HCT116 (cell line): Measurements from ENCODE around the gene EFS. TPM values are rescaled to one million over a fixed set of nuclear protein-coding genes. Genes with fewer than 3 reads are reported as not detected.

Source experiments
- ATAC-seq: fragments of 200-7000 bp; cut with Tn5 transposase; 2 replicates; pipeline ENCODE4 v1.9.1; 2020; ENCODE audit warnings: mild to moderate bottlenecking, moderate library complexity
- BruUV-seq: library from RNA; stranded (reverse); fragments of 400-500 nt; replicated peaks from 2 replicates; lab custom pipeline; 2021; lab: Mats Ljungman, UMichigan
- CTCF ChIA-PET: fragments of 300-600 bp; sonication (Branson Sonifier 250); formaldehyde crosslinking; loops from one replicate; lab custom pipeline; 2021; ENCODE audit warnings: antibody characterized with exemption; lab: Charles Lee
- POLR2A ChIA-PET: fragments of 300-600, 350-600 bp; sonication (Branson Sonifier 250); formaldehyde crosslinking; loops from one replicate; lab custom pipeline; 2021; ENCODE audit warnings: antibody characterized with exemption; lab: Charles Lee
- RAD21 ChIA-PET, 2 experiments: fragments of 300-600 bp; sonication (Branson Sonifier 250); formaldehyde crosslinking; loops; one replicate each; lab custom pipeline; 2023; ENCODE audit warnings: low total read pairs in 2 of 2; ENCODE audit not compliant: uncharacterized antibody in 2 of 2, unreplicated experiment in 2 of 2, low non-redundant PET in 1 of 2; lab: Charles Lee
- DNase-seq: peaks from one replicate; pipeline ENCODE4 v3.0.0-alpha.2; 2010; ENCODE audit warnings: low read depth, low spot score
- H2AFZ ChIP-seq: fragments of 200-600 bp; shearing (Covaris generic), sonication (generic); 2 replicates; pipeline ENCODE4 v1.6.1; 2017; ENCODE audit warnings: low read depth, mixed run types, mixed read lengths, antibody characterized with exemption, low read length; ENCODE audit not compliant: poor library complexity, severe bottlenecking
- H3K27ac ChIP-seq: 2 replicates; pipeline ENCODE4 v1.5.1; 2012; ENCODE audit warnings: low read depth, low read length
- H3K27me3 ChIP-seq: fragments of 200-600 bp; sonication (generic); 2 replicates; pipeline ENCODE4 v1.6.1; 2016; ENCODE audit warnings: mixed run types, low read length, mixed read lengths; ENCODE audit not compliant: insufficient read depth
- H3K36me3 ChIP-seq, 2 experiments: fragments of 200-500 bp in 1 of 2; fragments of 200-600 bp in 1 of 2; sonication (Bioruptor generic) in 1 of 2; sonication (generic) in 1 of 2; 2 replicates each; pipeline versions ENCODE4 v1.5.1 to v1.6.1; 2014 to 2016; ENCODE audit warnings: low read length in 2 of 2, inconsistent platforms in 1 of 2, mixed read lengths in 1 of 2, mixed run types in 1 of 2; ENCODE audit not compliant: insufficient read depth in 2 of 2, control insufficient read depth in 1 of 2
- H3K4me1 ChIP-seq, 2 experiments: fragments of 200-600 bp in 1 of 2; sonication (generic) in 1 of 2; 2 replicates each; pipeline versions ENCODE4 v1.5.1 to v1.6.1; 2012 to 2017; ENCODE audit warnings: low read length in 2 of 2, inconsistent platforms in 1 of 2, mild to moderate bottlenecking in 1 of 2, mixed read lengths in 1 of 2, mixed run types in 1 of 2, moderate library complexity in 1 of 2; ENCODE audit not compliant: insufficient read depth in 2 of 2, control insufficient read depth in 1 of 2
- H3K4me2 ChIP-seq: fragments of 200-600 bp; sonication (generic); 2 replicates; pipeline ENCODE4 v1.6.1; 2017; ENCODE audit warnings: mixed run types, low read length, mixed read lengths
- H3K4me3 ChIP-seq, 2 experiments: fragments of 200-600 bp in 1 of 2; sonication (generic) in 1 of 2; replicated peaks in 1 of 2; 2 replicates each; pipeline ENCODE4 v1.5.1; 2011 to 2016; ENCODE audit warnings: low read length in 2 of 2, control low read depth in 1 of 2, low read depth in 1 of 2, mild to moderate bottlenecking in 1 of 2, mixed read lengths in 1 of 2, mixed run types in 1 of 2
- H3K79me2 ChIP-seq: fragments of 200-600 bp; sonication (generic); 2 replicates; pipeline ENCODE4 v1.6.1; 2017; ENCODE audit warnings: mild to moderate bottlenecking, mixed run types, low read length, moderate library complexity, mixed read lengths; ENCODE audit not compliant: insufficient read depth
- H3K9ac ChIP-seq: fragments of 200-600 bp; sonication (generic); 2 replicates; pipeline ENCODE4 v1.6.1; 2016; ENCODE audit warnings: low read length, mixed read lengths
- H3K9me2 ChIP-seq: fragments of 200-600 bp; sonication (generic), shearing (Covaris generic); 2 replicates; pipeline ENCODE4 v1.6.1; 2017; ENCODE audit warnings: mixed run types, mild to moderate bottlenecking, moderate library complexity; ENCODE audit not compliant: insufficient read depth
- H3K9me3 ChIP-seq, 2 experiments: fragments of 200-500 bp in 1 of 2; fragments of 200-600 bp in 1 of 2; sonication (Bioruptor generic) in 1 of 2; sonication (generic) in 1 of 2; 2 replicates each; pipeline ENCODE4 v1.6.1; 2014 to 2017; ENCODE audit warnings: low read length in 2 of 2, mixed read lengths in 2 of 2, inconsistent platforms in 1 of 2, low read depth in 1 of 2, mild to moderate bottlenecking in 1 of 2, mixed run types in 1 of 2, moderate library complexity in 1 of 2; ENCODE audit not compliant: control insufficient read depth in 1 of 2, insufficient read depth in 1 of 2
- H4K20me1 ChIP-seq: fragments of 200-600 bp; sonication (generic), shearing (Covaris generic); 2 replicates; pipeline ENCODE4 v1.6.1; 2017; ENCODE audit warnings: mixed run types, mild to moderate bottlenecking, moderate library complexity; ENCODE audit not compliant: insufficient read depth
- ATF3 ChIP-seq: IDR thresholded peaks from 2 replicates; pipeline ENCODE4 v1.6.1; 2012
- CBX3 ChIP-seq: IDR thresholded peaks from 2 replicates; pipeline ENCODE4 v1.6.1; 2012; ENCODE audit warnings: low read depth
- CEBPB ChIP-seq: IDR thresholded peaks from 2 replicates; pipeline ENCODE4 v1.6.1; 2012; ENCODE audit warnings: low read depth
- CTCF ChIP-seq, 3 experiments: fragments of 200-600 bp in 1 of 3; sonication (generic) in 1 of 3; IDR thresholded peaks in 2 of 3; conservative IDR thresholded peaks in 1 of 3; 2 replicates each; pipeline ENCODE4 v1.5.1; 2012 to 2017; ENCODE audit warnings: low read depth in 2 of 3, low read length in 2 of 3, antibody characterized with exemption in 1 of 3, borderline replicate concordance in 1 of 3, control low read depth in 1 of 3, mild to moderate bottlenecking in 1 of 3, mixed read lengths in 1 of 3, mixed run types in 1 of 3, moderate library complexity in 1 of 3; ENCODE audit not compliant: insufficient read depth in 1 of 3
- EGR1 ChIP-seq: IDR thresholded peaks from 2 replicates; pipeline ENCODE4 v1.6.1; 2012; ENCODE audit warnings: low read depth
- EZH2 ChIP-seq: fragments of 200-600 bp; sonication (generic); IDR thresholded peaks from 2 replicates; pipeline ENCODE4 v1.6.1; 2017; ENCODE audit warnings: antibody characterized with exemption, mixed run types
- EZH2phosphoT487 ChIP-seq: fragments of 200-600 bp; IDR thresholded peaks from 2 replicates; pipeline ENCODE4 v1.6.1; 2018; ENCODE audit warnings: antibody characterized with exemption, borderline replicate concordance
- FOSL1 ChIP-seq: IDR thresholded peaks from 2 replicates; pipeline ENCODE4 v1.6.1; 2012; ENCODE audit warnings: low read depth
- JUND ChIP-seq: IDR thresholded peaks from 2 replicates; pipeline ENCODE4 v1.6.1; 2012
- POLR2A ChIP-seq: IDR thresholded peaks from 2 replicates; pipeline ENCODE4 v1.7.0; 2011; ENCODE audit warnings: borderline replicate concordance; ENCODE audit not compliant: insufficient read depth, insufficient read length; ENCODE audit errors: extremely low read depth
- POLR2AphosphoS5 ChIP-seq: IDR thresholded peaks from 2 replicates; pipeline ENCODE4 v1.6.1; 2011; ENCODE audit warnings: mild to moderate bottlenecking, low read depth, low read length, moderate library complexity
- REST ChIP-seq: IDR thresholded peaks from 2 replicates; pipeline ENCODE4 v1.6.1; 2012; ENCODE audit warnings: low read depth
- SIN3A ChIP-seq: IDR thresholded peaks from 2 replicates; pipeline ENCODE4 v1.6.1; 2012; ENCODE audit warnings: low read depth
- SP1 ChIP-seq: IDR thresholded peaks from 2 replicates; pipeline ENCODE4 v1.6.1; 2012; ENCODE audit warnings: low read depth
- YY1 ChIP-seq: IDR thresholded peaks from 2 replicates; pipeline ENCODE4 v1.6.1; 2011; ENCODE audit warnings: low read length, low read depth, moderate library complexity, mild to moderate bottlenecking; ENCODE audit not compliant: insufficient replicate concordance; ENCODE audit errors: extremely low read depth
- ZBTB33 ChIP-seq: IDR thresholded peaks from 2 replicates; pipeline ENCODE4 v1.6.1; 2011; ENCODE audit warnings: mild to moderate bottlenecking, low read length, moderate library complexity; ENCODE audit not compliant: insufficient replicate concordance; ENCODE audit errors: extremely low read depth
- ZFX ChIP-seq: fragments of 450-650 bp; IDR thresholded peaks from 2 replicates; pipeline ENCODE4 v1.6.1; 2017
- ZNF274 ChIP-seq: fragments of 200-500 bp; sonication (Bioruptor generic); IDR thresholded peaks from 2 replicates; pipeline ENCODE4 v1.6.1; 2014; ENCODE audit warnings: mild to moderate bottlenecking, low read depth, low read length, inconsistent platforms
- intact Hi-C: fragments of 100-400 bp; cut with micrococcal nuclease; formaldehyde crosslinking; loops from 2 replicates; pipeline ENCODE4 v1.10.0; 2022
- total RNA-seq: library from RNA; stranded (reverse); gene quantifications from one replicate; pipeline ENCODE4 v1.2.1, GENCODE V29; 2021; ENCODE audit not compliant: unreplicated experiment

Gene EFS
- total RNA-seq, 1 experiment from 2014 or later = 0.10 TPM

- ChIA-PET POLR2A (no interaction called here), CTCF (interaction anchor here (0.7 to 2.8 kb wide), 9 partner anchors 14 to 291 kb away, joined by 3 to 14 read pairs (median 5); partner anchors contain the start of genes HOMEZ and PABPN1), RAD21 (interaction anchor here in 1 of 2 experiments (0.9 to 1.6 kb wide), 2 partner anchors 20 to 33 kb away, joined by 3 to 6 read pairs; no protein-coding TSS in a partner anchor)
- no peak for DNase-seq
- 0 out of 2 replicates have a peak, but pooled peaks cover 3% of the 10 kb centered on the region for H3K27me3 ChIP-seq
- H3K4me2 ChIP-seq = no peak overlapping the region
- intact Hi-C loops = no loop called here
- no peaks in the 10 kb centered on the region for H3K4me1 ChIP-seq
- H3K27ac ChIP-seq = no peak overlapping the region
- no peak overlapping the region for H2AFZ ChIP-seq
- H3K4me3 ChIP-seq = no peak overlapping the region
- H3K9me2 ChIP-seq = no peaks in the 10 kb centered on the region
- no peaks in the 10 kb centered on the region for H3K79me2 ChIP-seq
- no peaks in the 10 kb centered on the region for H3K9me3 ChIP-seq
- TF ChIP-seq ATF3 (no peak), POLR2AphosphoS5 (no peak), REST (no peak), ZBTB33 (no peak), EZH2 (no peak), ZFX (no peak), CEBPB (no peak), SIN3A (no peak), YY1 (no peak), EZH2phosphoT487 (no peak), CTCF (IDR thresholded peaks at IDR 0.05 in 2 of 3, conservative IDR thresholded peaks at IDR 0.05 in 1 of 3; ENCODE audit: borderline replicate concordance in 1 of 3, insufficient read depth in 1 of 3, low read depth in 2 of 3, low read length in 2 of 3) (no peak), JUND (no peak), ZNF274 (no peak), EGR1 (no peak), FOSL1 (no peak), CBX3 (no peak), SP1 (no peak), POLR2A (no peak)
- TF ChIP-seq, all 23 proteins: peak for 0
- Histone ChIP-seq H4K20me1 (no peaks in the 10 kb centered on the region), H3K36me3 (no peaks in the 10 kb centered on the region), H3K9ac (no peak overlapping the region)
- no peak for ATAC-seq
- BruUV-seq = no TSS peak
Measured at GRCh38 chr14:23359722-23360447, 5.1 kb downstream of the EFS start.
